ENCODE data around the gene KPTN.

Gene KPTN

DNA sequence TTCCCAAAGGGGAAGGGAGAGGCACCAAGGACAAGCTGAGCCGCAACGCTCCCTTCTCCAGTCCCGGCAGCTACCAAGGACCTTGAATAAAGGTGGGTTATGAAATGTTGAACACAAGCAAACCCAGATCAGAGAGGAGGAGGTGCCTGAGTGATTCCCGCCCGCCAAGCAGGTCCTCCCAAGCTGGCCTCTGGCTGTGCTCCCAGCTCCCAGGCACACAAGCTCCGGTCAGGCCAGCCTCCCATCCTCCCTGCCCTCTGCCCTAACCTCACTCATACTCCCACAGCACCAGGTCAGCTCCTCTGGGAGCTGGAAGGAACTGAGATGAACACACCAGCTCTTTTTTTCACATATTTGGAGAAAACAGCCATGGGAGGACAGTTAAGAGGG is 27.1 kb upstream of the KPTN start:
- Histone ChIP-seq H3K4me1 (ENCODE audit: control insufficient read depth in 1 of 2, insufficient read depth in 1 of 2, low read depth in 1 of 2, low read length in 1 of 2) (peaks cover 36 to 44% of the 10 kb centered on the region in 2 experiments), H3K9me3 (no peaks in the 10 kb centered on the region), H3K27ac (no peak overlapping the region), H3K27me3 (no peaks in the 10 kb centered on the region), H3K4me3 (ENCODE audit: low read depth in 1 of 2, low read length in 1 of 2) (no peak overlapping the region), H3K36me3 (peaks cover 11% of the 10 kb centered on the region)
- TF ChIP-seq CTCF (IDR thresholded peaks at IDR 0.05), result no peak

DNA sequence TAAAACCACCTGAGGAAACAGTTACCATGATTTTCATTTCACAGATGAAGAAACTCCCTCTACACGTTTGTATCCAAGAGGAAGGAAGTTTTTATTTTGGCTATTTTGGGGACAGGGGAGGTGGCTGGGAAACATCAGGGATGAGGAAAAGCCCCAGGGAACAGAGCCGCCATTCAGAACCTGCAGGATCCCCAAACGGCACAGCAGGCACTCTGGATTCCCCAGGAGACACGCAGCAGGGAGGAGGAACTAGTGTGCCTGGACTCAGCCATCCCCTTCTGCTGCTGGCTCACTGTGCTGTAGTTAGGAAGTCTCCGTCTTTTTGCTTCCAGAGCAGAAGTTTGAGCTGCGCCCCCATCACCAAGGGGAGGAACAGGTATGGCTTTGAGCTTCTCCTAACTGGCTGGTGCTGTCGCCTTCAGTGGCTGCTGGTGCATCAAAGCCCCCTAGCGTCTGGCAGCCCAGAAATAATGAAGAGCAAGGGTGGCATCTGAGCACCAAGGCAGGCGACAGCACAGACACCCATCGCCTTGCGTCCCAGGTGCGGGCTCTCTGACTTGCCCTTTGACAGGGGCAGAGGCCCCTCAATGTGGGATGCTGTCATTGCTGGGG is 26.6 kb upstream of the KPTN start:
- peaks cover 16% of the 10 kb centered on the region for H3K36me3 ChIP-seq
- H3K9me3 ChIP-seq, result no peaks in the 10 kb centered on the region
- peaks cover 31 to 39% of the 10 kb centered on the region in 2 experiments for H3K4me1 ChIP-seq (ENCODE audit: control insufficient read depth in 1 of 2, insufficient read depth in 1 of 2, low read depth in 1 of 2, low read length in 1 of 2)
- H3K27me3 ChIP-seq, result no peaks in the 10 kb centered on the region
- peak overlapping the region; percentile 52 for H3K27ac ChIP-seq
- TF ChIP-seq CTCF (IDR thresholded peaks at IDR 0.05), result no peak
- no peak overlapping the region for H3K4me3 ChIP-seq (ENCODE audit: low read depth in 1 of 2, low read length in 1 of 2)

GRCh38 chr19:47509973-47510372 is 26.0 kb upstream of the KPTN start:
- peaks cover 30 to 37% of the 10 kb centered on the region in 2 experiments for H3K4me1 ChIP-seq (ENCODE audit: control insufficient read depth in 1 of 2, insufficient read depth in 1 of 2, low read depth in 1 of 2, low read length in 1 of 2)
- H3K36me3 ChIP-seq, result peaks cover 22% of the 10 kb centered on the region
- H3K27ac ChIP-seq, result peak overlapping the region; percentile 52
- TF ChIP-seq CTCF (IDR thresholded peaks at IDR 0.05), result no peak
- H3K9me3 ChIP-seq, result no peaks in the 10 kb centered on the region
- H3K27me3 ChIP-seq, result no peaks in the 10 kb centered on the region
- H3K4me3 ChIP-seq (ENCODE audit: low read depth in 1 of 2, low read length in 1 of 2), result no peak overlapping the region

- no peak for TF ChIP-seq CTCF (IDR thresholded peaks at IDR 0.05)
- Histone ChIP-seq H3K4me3 (ENCODE audit: low read depth in 1 of 2, low read length in 1 of 2) (no peak overlapping the region), H3K4me1 (ENCODE audit: control insufficient read depth in 1 of 2, insufficient read depth in 1 of 2, low read depth in 1 of 2, low read length in 1 of 2) (peaks cover 30 to 34% of the 10 kb centered on the region in 2 experiments), H3K36me3 (peaks cover 23% of the 10 kb centered on the region), H3K27me3 (no peaks in the 10 kb centered on the region), H3K27ac (peak overlapping the region; percentile 52), H3K9me3 (no peaks in the 10 kb centered on the region)
Measured at GRCh38 chr19:47509170-47509847, 25.3 kb upstream of the KPTN start.

DNA sequence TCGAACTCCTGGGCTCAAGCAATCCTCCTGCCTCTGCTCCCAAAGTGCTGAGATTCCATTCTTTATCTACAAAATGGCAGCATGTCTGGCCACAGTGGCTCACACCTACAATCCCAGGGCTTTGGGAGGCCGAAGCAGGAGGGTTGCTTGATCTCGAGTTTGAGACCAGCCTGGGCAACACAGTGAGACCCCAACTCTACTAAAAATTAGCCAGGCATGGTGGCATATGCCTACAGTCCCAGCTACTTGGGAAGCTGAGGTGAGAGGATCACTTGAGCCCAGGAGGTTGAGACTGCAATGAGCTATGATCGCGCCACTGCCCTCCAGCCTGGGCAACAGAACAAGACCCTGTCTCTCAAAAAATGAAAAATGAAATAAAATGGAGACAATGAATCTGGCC is 24.7 kb upstream of the KPTN start:
- no peaks in the 10 kb centered on the region for H3K9me3 ChIP-seq
- no peak for TF ChIP-seq CTCF (IDR thresholded peaks at IDR 0.05)
- no peak overlapping the region for H3K27ac ChIP-seq
- H3K4me1 ChIP-seq (ENCODE audit: control insufficient read depth in 1 of 2, insufficient read depth in 1 of 2, low read depth in 1 of 2, low read length in 1 of 2), result peaks cover 24 to 29% of the 10 kb centered on the region in 2 experiments
- H3K36me3 ChIP-seq, result peaks cover 28% of the 10 kb centered on the region
- H3K4me3 ChIP-seq (ENCODE audit: low read depth in 1 of 2, low read length in 1 of 2), result no peak overlapping the region
- H3K27me3 ChIP-seq, result no peaks in the 10 kb centered on the region

All from neutrophil (primary cell).